T-helper 9 cell (primary cell): ENCODE measurements around the gene LTA4H.
A peak's percentile ranks its signal among the peaks of the same experiment; 100 is the strongest.

ENCODE experiments used
- DNase-seq: peaks from one replicate; pipeline ENCODE4 v3.0.0-alpha.2; 2020

LTA4H gene

DNA sequence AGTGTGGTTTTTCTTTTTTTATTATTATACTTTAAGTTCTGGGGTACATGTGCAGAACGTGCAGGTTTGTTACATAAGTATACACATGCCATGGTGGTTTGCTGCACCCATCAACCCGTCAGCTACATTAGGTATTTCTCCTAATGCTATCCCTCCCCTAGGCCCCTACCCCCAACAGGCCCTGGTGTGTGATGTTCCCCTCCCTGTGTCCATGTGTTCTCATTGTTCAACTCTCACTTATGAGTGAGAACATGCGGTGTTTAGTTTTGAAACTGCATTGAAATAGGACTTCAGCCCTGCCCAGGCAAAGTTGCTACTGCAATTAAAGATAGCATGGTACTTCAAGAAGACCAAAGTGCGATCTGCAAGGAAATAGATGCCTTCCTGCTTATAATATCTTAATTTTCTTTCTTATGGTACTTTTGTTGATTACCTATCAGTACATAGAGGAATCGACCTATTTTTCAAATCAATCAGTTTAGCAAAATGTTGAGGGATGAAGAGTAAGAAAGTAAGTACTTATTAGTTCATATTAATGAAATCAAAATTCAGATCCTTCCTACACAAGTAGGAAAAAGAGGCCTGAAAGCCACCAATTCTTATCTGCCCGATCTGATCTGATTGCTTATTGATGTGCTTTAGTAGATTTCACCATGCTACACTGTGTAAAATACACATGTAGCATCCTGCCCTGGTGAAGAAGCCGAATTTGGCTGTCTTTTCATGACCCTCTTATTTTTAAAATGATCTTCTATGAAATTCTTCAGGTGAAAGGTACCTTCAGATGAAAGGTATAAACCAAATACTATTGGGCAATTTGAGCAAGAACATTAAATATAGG, 1.6 kb downstream of the LTA4H start:
- DNase-seq, result no peak

DNA sequence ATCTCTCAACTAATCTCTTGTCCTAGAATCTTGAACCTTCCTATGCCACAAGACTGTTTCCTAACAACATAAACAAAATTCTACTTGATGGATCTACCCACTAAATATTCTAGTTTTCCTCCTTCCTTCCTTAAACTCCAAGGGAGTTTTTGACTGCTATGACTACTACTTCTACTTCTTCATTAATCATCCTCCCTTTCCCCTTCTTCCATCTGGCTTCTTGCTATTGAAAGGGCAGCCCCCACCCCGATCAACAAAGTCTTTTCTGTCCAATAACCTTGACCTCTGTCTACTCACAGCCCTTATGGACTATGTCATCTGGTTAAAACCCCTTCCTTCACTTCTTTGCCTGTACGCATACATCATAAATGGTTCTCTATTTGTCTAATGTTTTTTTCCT, 5.6 kb downstream of the LTA4H start:
- DNase-seq, result no peak

DNA sequence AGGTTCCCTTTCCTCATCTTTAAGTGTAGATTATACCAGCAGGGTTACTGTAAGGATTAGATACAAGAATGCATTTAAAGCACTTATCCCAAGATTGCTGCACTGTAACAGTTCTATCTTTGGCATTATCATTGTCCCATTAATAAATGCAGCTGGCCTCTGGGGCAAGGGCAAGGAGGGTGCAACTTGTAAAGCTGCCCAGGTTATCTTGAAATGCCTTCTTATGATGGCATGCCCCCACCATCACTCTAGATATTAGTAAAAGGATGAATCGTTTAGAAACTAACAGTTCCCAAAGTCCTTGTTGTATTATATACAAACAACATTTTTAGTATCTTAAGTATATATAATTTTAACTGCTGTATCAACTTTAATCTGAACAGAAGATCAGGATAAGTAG, 6.8 kb downstream of the LTA4H start:
- no peak for DNase-seq

DNA sequence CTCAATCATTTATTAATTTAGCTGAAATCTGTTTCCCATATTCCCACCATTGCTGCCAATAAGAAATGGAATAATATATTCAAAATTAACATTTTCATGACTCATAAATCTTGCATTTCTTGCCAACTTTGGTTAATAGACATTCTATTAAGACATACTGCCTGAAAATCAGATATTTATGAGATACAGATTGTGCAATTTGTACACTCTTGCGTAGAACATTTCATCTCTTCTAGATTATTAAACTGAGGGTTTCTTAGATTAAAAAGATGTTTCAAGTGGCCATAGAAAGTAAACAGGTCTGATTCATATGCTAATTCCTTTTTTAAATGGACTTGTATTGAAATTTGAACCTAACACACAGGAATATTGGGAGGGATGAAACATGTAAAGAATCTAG, 9.1 kb downstream of the LTA4H start:
- no peak for DNase-seq

DNA sequence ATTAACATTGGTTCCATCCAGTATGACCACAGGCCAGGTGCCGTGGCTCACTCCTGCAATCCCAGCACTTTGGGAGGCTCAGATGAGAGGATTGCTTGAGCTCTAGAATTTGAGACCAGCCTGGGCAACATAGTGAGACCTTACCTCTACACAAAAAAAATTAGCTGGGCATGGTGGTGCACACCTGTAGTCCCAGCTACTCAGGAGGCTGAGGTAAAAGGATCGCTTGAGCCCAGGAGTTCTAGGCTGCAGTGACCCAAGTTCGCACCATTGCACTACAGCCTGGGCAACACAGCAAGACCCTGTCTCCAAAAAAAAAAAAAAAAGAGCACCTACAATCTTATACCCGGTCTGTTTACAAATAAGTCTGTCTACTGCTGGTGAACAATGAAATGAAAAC, 9.9 kb downstream of the LTA4H start:
- no peak for DNase-seq

DNA sequence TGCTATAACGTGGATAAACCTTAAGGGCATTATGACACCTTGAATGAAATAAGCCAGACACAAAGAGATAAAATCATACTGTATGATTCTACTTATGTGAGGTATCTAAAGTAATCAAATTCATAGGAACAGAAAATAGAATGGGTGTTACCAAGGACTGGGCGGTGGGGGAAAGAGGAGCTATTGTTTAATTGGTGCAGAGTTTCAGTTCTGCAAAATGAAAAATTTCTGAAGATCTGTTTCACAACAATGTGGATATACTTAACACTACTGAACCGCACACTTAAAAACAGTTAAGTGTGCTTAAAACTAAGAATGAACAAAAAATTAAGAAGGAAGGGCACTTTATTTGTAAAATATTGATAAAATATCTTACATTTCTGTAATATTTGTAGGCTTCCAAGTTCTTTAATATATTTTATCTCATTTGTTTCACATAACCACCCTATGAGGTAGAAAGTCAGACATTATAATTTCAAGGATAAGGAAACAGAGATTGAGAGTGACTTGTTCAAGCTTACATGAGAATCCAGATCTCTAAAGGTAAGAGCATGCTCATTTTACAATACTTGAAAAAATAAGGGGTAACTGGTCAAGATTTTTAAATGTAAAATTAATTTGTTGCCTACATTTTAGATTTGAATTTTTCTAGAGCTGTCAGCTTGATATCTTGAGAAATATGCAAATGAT, 14.9 kb downstream of the LTA4H start:
- no peak for DNase-seq

DNA sequence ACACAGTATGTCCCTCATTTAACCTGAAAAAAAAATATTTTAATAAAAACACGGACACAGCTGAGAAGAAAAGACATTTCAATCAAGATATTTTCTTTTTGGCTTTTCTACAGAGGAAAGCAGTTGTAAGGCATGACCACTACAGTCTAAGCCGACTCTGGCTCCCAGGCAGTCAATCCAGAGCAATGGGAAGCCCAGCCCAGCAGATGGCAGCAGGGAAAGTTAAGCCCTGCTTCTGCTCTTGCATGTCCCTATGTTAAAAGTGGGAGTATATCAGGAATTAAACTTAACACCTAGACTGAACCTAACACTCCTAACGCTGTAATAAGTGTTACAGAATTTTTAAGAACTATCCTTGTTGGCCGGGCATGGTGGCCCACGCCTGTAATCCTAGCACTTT, 19.7 kb downstream of the LTA4H start:
- DNase-seq, result no peak

DNA sequence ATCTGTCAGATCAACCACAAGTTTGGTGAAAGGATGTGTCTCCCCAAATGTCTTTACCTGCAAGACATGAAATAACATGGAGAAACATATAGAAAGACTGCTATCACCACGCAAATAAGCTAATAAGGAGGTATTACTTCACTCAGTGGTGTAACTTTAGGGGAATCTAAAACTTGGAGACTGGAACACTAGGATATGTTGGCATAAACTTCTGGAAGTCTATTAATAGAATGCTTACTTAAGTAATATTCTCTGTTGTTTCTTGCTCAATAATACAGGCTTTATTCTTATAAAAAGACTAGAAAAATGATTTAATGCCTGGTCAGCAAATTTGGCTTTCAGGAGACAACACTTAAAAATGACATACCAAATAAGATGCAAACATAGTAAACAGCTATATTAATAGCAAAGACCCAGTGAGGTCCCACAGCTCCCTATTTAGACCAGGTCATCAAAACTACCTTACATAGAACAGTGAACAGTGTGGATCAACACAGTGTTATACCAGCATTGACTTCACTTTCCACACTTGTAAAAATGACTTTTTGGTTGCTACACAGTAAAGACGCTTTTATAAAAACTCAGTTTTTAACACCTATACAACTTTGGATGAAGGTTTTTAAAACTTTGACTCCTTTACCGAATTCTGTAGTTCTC, 20.3 kb downstream of the LTA4H start:
- no peak for DNase-seq

DNA sequence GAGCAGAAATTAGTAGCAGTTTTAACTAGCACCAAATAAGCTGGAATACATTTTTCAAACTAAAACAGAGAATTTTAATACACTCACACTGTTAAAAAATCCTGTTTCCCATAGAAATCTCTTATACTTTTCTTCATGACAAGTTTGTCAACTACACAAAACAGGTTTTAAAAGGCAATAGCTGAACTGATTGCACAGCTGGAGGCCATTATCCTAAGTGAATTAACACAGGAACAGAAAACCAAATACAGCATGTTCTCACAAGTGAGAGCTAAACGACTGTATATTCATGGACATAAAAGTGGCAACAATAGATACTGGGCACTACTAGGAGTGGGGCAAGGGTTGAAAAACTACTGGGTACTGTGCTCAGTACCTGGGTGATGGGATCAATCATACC, 27.7 kb downstream of the LTA4H start:
- DNase-seq, result no peak

DNA sequence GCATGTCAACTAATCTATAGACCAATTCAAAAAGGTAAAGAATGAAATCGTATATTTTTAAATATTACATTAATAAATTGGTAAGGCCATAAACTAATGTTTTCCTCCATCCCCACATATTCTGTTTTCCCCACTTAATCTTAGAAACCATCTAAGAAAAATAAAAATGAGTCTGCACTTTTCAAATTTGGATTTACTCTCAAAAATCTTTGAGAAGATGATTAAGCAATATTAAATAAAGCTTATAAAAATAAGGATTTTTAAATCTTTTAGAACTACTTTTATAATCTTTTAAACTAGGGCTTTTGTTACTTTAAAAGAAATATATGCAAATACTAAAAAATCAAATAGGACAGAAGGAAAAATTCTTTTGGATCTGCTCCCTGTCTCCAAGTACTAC, 28.7 kb downstream of the LTA4H start:
- DNase-seq, result no peak

DNA sequence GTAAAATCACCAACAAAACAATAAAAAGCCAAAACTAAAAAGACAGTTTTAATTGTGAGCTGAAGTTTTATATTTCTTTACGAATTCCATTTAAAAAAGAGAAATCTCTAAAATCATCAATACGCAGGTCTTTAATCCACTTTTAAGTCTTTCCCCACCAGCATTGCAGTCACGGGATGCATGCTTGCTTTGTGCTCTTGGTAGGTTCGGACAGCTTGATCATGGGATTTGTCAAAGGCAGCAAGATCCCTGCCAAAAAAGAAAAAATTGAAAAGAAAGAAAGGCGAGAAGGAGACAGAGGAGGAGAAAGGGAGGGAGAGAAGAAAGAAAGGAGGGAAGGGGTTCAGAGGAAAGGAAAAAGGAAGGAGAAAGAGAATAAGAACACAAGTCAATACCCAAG, 34.5 kb downstream of the LTA4H start:
- DNase-seq, result no peak

DNA sequence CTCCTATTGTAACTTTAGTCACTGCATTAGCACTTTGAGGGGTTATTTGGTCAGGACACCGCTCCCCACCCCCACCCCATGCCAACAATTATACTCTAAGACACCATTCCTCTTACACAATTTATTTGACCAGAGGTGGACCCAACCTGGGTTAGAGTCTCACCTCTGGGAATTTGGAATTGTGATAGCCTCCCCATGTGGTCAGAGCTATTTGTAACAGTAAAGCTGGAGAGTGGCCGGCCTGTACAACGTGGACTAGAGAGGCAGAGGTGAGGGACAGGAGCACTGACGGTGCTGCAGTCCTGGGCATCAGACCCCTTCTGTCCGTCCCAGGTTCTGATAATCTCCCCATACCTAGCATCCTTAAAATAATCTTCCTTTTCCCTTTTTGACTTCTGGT, 35.9 kb downstream of the LTA4H start:
- no peak for DNase-seq

DNA sequence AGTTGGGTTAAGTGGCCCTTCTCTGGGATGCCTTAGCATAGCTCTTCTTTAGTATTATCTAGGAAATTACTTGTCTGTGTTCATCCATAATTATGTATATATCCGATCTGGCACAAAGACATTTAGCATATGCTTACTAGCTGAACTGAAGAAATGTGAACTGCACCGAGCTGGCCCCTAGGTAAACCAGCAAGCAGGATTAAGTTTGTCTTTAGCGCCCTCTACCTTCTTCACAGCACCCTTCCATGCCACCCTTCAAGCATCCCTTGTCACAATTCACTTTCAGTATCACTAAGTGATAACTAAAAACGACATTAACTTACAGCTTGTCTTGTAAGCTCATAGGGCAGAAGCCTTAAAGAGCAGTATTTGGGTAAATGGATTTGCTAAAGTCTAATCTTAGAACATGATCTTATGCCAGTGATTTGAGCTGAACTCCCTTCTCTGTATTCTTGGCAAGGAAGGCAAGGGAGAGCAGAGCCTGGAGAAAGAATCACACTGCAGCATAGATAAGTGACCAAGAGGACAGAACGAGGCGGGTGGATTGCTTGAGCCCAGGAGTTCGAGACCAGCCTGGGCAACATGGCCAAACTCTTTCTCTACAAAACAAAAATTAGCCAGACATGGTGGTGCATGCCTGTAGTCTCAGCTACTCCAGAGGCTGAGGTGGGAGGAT, 36.6 kb downstream of the LTA4H start:
- peak; percentile 3 for DNase-seq

DNA sequence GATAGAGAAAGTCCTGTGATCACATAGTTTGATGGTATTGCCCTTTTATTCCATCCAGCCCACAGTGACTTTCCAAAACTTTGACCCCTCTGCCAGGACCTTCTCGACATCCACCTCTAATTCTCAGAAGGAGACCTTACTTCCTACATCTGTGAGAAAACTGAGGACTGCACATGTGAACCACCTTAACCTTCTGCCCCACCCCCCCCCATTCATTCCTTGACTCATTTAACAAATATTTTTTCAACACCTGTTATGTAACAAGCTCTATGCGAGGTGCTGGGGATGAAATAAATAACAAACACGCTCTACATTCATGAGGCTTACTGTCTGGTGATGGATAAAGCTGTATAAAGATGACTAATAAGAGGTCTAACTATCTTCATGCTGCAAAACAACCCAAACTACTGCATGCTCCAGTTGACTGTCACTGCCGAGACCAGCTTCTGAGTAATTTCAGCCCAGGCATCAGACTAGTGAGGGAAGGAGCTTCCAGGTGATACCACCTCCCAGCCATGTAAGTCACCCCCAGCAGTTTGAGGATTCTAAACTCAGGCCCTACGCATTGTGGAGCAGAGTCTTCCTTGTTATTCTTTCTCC, 37.4 kb downstream of the LTA4H start:
- DNase-seq, result no peak

DNA sequence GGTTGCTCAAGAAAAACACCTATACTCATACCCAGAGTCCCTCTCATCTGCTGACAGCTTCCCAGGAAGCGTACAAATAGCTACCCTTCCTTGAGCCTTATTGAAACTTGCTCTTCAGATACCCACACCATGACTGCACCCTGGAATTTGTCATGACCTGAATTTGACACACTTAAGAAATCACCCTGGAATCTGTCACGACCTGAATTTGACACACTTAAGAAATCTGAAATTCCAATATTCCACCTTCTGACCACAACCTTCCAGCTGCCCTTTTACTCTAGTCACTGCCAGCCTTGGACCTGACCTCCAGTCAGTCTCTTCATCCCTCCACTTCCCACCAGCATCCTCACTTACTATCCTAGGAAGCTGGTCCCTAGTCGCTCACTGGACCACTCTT, 38.1 kb downstream of the LTA4H start:
- no peak for DNase-seq

DNA sequence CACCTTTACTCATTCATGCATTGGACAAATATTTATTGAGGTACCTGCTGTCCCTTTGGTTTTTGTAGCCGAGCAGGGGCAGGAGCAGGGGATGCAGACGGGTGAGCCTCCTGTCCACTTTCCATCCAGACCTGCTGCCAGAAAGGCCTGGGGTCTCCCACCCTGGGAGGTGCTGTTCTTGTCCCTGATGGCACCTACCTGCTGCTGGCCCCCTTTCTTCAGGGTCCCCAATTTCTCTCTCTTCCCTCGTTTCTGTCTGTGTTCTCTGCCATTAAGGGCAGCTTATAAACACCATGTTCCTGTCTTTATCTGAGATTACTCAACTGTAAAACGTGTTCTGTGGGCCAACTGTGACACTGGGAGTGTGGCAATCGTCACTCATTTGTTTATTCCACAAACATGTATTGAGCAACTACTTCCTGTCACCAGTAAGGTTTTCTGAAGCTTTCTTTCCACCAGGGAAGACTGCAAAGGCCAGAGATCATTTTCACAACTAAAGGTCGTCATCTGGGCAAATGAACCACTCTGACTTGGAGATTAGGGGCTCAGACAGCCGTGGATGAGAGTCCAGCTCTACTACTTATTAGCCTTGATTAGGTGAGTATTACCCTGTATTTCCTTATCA, 39.2 kb downstream of the LTA4H start, which contains the start of gene HAL:
HAL (minus strand) TSS at position 311 of the 625 bp plus-strand sequence. CDS start 434 bp downstream, outside the sequence.
- no peak for DNase-seq

DNA sequence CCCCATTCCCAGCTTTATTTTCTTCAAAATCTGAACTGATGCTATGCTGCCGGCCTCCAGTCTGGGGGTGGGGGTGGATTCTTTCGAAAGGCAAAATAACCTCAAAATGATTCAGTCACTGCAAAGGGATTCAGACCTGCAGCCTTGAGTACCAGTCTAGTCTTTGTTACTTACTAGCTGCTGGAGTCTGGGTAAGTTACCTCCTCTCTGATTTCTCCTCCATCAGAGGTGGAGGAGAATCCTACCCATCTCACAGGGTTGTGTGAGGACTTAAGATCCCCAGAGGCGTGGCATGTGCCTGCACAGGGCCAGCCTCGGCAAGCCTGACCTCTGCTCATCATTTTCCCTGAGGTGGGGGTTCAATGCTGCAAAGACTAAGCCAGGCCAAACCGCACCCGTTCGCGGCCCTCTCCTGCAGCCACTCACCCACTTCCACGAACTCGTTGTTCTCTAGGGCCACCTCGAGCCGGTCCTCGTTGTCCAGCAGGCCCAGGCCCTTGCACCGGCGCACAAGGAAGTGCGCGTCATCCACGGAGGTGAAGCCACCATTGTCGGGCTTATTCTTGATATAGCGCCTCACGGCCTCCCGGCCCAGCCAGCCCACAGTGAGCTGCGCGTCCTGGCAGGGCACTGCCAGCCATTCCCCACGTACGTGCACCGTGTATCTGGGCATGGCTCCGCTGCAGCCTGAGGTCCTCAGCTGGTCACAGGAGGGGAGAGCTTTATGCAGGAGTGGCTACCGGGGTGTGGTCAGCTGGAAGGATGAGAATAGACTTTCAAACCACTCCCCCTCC, 40.0 kb downstream of the LTA4H start:
- no peak for DNase-seq

DNA sequence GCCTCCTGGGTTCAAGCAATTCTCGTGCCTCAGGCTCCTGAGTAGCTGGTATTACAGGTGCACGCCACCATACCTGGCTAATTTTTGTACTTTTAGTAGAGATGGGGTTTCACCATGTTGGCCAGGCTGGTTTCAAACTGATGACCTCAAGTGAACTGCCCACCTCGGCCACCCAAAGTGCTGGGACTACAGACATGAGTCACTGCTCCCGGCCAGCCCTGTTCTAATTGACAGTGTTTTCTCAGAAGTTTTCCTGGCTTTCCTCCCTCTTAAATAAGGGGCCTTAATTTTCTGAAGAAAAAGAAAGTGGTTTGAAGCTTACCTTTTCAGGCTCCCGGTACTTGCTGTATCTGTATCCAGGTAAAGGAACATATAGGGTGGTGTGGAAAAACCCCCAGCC, 40.9 kb downstream of the LTA4H start:
- DNase-seq, result no peak

DNA sequence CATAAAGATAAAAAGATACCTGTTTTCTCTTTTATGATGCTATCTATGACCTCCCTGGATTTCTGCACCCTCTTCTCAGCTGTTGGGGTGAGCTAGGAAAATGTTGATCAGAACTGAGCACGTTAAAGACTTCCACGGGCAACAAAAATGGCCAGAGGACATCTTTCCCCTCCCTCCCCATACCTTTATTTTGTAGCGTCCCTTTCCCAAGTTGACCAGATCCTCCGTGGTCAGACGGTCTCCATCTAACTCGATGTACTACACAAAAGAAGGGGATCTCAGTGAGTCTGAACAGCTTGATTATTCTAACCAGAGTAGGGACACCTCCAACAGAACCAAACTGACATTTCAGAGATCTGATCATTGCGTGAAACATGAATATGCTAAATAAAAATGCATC, 41.5 kb downstream of the LTA4H start:
- no peak for DNase-seq

DNA sequence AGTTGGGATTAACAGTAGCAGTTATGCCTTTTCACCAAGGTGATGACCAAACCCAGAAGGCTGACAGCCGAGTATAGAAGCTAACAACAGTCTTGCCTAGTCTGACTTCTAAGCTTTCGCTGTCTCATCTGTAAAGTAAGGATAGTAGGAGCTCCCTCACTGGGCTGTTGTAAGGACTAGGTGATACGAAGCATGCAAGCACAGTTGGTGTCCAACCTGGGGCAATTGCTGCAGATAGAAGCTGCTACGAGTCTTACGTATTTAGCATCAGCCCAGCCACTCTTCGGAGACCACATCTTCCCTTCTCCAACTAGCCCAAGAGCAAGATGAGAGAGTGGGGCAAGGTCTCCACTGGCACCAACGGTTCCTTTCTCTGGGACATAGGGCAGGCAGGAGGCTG, 45.3 kb downstream of the LTA4H start:
- no peak for DNase-seq

DNA sequence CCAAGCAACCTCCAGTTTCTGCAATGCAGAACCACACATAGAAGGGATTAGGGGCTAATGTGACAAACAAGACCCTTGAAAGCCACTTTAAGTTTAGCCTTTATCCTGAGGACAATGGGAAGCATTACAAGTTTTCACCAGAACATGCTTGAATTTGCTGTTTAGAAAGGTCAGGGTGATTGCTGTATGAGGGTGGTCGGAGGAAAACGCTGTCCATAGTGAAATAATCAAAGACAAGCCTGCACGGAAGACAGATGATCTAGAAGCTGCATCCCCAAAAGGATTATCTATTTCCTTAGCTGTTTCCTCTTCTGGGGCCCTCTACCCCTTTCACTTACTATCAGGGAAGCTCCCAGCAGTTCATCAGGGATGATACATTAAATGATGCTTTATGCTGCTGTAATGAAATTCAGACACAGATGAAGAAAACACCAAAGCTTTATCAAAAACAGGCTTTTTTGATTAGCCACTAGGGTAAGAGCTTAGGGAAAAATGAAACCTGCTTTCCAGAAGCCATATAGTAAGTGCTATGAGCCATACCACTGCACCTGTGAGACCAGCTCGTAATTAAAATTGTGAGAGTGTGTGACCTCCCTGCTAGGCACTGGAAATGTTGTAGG, 45.8 kb downstream of the LTA4H start:
- no peak for DNase-seq
